ENCODE results near the gene F13A1.
A peak's percentile ranks its signal among the peaks of the same experiment; 100 is the strongest.

The F13A1 gene

DNA sequence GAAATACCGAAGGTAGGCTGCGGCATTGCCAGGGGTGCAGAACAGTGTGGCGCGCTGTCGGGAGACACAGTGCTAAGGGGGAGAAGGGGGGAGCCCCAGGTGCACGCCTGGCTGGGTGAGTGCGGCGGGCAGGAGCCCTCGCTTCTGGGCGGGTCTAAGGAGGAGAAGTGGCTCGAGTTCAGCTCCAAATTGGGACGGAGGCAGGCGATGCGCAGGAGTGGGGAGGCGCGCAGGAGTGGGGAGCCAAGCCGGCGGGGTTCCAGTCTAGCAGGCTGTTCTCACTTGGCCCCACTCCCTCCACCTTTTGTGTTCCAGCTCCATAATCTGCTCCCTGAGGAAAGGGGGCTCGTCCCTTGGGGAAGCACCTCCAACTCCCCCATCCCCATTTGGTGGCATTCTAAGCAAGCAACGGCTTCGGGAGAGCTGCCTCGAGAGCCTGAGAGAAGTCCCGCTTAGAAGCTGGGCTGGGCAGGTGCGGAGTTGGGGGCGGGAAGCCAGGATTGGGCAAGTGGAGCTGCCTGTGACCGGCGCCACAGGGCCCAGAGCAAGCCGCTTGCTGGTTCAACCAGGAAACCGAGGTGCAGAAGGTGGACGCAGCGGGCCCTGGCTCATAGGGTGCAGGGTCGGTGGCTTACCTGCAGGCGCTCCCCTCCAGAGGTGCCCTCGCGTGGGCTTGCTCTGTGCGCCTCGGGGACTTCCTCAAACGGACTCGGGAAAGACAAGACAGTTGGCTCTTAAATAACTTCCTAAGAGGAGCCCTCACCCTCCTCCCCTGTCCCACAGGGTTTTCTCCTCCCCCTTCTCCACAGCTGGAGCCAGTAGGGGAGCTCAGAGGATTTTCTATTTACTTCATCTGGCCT, at the start of gene F13A1:
Gene F13A1, minus strand, starts transcription at position 711 of the 860 bp plus-strand sequence. CDS start 1,998 bp downstream, outside the sequence.
- DNase-seq: no peak

DNA sequence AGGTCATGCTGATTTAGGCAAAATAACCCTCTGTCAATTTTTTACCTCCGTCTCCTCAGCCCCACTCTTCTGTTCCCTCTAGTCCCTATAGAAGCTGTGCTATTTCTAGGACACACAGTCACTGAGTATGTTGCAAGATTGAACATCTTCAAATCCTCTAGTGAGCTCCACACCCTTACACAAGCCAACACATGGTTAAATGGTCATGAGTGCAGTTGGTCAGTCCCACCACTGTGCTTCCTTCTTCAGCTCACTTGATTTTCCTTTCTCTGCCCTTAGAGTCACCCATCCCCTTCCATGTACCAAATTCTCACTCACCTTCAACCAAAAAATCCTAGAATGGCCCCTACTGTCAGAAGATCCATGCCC, 48.2 kb upstream of the F13A1 start:
- no peak for DNase-seq

DNA sequence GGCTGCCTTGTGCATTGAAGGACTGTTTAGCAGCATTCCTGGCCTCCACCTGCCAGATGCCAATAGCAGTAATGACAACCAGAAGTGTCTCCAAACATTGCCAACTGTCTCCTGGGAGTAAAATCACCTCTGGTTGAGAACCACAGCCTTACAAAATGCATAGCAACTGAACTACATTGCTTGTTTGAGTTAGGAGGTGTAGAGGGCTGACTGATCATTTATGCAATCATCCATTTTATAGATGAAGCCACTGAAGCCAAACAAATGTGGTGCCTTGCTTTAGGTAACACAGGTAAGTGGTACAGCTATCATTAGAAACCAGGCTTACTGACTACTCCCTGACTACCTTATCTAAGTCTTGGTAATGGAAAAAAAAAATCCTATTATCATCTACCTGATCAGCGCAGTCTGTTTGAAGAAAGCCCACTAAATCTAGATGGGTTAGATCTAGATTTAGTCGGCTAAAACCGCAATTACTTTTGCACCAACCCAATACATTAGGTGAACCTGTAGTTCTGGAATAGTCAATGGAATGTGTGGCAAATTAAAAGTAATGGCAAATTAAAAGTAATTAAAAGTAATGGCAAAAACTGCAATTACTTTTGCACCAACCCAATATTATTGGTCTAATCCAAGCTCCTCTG, 47.7 kb upstream of the F13A1 start:
- no peak for DNase-seq

DNA sequence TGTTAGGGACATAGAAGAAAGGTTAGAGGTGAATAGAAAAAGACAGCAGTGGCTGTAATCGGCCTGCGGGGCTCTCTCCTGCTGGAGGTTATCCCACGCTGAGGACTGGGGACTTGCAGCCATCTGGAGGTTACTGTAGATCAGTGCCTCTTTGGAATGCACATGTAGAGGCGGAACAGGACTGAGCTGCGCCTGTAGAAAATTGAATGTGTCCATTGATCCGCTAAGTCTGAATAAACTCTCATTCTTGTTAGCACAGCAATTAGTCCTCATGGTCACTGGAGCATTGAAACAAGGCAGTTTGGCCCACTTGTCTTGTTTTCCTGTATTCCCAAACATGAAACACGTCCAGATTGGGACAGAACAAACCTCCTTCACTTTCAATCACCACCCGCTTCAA, 46.3 kb upstream of the F13A1 start:
- DNase-seq: no peak

DNA sequence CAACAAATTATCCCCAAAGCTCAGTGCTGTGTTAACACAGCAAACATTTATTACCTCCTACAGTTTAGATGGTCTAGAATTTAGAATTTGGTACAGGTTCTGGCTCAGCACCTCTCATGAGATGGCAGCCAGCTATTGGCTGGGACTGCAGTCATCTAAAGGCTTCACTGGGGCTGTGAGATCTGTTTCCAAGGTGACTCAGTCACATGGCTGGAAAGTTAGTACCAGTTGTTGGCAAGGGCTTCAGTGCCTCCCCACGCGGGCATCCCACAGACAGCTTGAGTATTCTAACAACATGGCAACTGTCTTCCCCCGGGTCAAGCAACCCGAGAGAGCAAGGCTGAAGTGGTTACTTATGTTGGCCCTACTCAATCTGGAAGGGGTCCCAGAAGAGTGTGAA, 44.8 kb upstream of the F13A1 start:
- DNase-seq: no peak

DNA sequence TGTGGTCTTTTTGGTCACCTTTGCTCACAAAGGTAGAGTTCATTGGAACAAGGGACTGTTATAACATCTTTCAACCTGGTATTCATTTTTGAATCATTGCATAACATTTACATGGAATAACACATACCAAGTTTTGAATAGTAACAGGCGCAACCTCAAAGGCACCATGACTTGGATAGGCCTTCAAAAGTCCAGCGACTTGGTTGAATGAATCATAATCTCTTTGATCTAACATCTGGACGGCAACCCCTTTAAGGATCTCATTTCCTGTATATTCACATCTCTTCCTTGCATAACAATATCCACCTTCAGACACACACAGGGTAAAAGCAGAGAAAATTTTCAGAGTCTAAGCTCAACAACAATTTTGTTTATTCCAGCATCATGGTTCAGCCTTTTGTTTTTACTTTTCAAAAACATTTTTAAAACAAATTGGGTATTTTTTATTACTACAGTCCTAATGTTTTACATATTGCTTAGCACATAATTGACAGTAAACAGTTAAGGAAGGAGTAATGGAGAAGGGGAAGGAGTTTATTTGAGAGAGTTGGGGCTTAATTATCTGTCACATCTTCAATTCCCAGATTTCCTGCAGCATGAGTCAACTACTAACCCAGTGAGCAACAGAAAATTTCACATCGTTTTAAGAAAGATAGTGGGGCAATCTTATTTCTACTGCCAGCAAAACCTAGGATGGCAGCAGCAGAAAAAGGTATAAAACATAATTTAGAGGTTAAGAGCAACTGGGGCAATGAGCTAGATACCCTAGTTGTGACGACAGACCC, 41.8 kb upstream of the F13A1 start:
- no peak for DNase-seq

DNA sequence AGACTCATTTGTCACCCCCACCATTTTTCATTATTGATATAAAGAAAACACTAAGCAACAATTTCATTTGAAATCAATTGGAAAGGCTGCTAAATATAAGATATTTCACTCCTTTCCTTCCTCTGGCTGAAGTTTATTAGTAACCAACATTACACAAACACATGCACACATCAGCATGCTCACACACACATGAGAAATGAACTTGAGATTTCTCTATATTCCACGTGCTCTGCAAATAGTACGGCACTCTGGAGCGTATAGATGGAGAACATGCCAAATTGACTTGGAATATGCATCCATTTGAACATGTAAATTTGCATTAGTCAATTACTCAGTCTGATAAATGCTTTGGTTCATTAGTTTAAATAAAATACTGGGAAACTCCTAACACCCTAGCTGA, 37.1 kb upstream of the F13A1 start:
- DNase-seq: no peak

DNA sequence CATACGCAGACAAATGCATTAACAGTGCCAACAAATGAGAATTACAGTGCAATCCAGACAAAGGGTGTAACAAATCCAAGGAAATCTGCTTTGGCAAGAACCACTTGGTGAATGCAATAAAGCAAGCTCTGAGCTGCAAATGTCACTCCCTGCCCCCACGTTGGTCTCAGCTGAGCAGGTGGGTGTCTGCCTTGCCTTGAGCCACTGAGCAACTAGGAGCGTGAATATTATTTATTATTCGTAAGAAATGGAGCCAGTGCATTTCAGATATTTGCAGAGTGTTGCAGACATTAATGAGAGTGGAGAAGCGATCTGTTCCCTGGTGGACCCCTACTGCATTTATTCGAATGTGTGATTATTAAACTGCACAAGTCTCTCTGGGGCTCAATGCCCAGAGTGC, 36.6 kb upstream of the F13A1 start:
- no peak for DNase-seq

DNA sequence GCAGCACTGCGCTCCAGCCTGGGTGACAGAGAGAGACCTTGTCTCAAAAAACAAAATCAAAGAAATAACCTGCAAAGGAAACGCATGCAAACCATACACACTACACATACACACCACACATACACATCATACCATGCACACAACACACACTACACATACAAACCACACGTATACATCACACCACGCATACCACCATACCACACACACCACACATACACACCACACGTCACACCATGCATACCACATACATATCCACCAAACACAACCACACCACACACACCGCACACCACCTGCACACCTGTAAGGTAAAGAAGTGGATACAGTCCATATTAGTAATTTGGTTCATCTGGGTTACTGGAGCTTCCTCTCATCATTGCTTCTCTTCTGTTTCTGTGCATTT, 32.3 kb upstream of the F13A1 start:
- no peak for DNase-seq

DNA sequence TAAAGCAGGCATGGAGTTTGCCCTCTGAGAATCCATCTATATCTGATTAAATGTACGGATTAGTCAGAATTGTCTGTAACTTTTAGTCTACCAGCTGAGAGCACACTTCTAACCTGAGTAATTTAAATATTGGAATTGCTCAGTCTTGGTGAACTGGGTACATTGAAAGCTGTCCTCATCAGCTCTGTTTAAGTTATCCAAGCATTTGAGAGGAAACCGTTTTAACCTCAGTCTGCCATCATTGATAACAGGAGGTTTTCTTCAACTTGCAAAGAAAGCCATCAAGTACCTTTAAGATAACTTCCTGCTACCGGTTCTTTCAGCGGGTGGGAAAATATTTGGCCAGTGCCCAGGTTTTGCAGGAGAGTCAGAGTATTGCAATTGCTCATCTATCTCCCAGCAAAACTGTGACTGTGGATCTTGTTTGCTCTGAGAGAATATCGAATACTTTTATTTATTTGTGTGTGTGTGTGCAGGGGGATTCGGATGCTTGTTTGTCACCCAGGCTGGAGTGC, 31.1 kb upstream of the F13A1 start:
- DNase-seq: no peak

DNA sequence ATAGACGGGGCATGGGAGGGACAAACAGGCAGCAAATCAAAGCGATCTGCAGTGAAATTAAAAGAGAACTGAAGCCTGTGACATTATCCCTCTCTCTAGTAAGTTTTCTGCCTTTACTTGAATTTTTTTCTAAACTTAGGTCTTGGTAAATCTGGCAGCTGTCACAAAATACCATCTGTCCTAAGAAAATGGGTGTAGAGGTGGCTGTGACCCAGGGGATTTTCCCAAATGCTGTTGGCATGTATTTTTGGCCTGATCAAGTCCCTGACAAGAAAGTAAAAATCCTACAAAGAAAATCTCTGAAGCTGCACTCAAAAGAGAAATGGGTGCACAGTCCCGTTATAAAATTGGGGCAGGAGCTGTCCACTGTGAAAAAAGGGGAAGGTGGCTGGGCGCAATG, 30.2 kb upstream of the F13A1 start:
- DNase-seq: no peak

DNA sequence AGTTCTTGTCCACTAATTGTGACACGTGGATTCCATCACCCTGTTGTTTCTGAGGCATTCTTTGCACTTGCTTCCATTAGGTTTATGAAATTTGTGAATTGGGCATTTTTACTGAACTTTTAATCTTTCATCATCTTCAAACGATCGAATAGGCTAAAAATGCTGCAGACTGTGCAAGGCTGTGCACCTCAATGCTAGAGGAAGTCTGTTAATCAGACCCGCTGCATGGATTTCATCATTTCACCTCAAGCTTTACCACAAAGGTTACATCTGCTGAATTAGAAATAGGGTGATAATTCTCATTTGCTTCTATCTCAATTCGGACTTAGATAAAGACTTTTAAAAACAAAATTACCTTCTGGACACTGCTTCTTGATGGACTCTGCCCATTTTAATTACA, 27.8 kb upstream of the F13A1 start:
- DNase-seq: no peak

DNA sequence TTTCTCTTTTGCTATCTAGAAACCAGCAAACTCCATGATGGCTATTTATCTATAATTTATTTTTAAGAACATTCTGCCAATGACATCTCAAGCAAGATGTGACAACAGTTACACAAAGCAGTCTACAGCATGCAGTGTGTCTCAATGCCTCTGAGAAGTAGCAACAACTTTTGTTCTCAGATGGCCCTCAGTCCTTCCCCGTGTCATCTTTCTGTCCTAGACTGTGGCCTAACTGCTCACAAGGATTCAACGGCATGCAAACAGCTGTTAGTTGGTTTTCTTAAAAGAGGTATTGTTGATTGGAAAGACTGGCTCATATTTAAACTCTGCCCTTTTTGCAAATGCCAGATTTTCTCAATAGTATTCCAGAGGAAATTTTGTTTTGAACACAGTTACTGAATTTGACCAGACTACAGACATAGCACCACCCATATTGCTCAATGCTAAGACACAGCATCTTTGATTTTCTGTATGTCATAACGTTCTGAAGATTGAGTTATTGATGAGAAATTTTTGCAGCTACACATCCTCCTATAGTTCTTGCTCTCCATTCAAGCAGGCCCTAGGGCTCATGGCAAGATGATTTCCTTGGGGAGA, 26.1 kb upstream of the F13A1 start:
- DNase-seq: no peak

DNA sequence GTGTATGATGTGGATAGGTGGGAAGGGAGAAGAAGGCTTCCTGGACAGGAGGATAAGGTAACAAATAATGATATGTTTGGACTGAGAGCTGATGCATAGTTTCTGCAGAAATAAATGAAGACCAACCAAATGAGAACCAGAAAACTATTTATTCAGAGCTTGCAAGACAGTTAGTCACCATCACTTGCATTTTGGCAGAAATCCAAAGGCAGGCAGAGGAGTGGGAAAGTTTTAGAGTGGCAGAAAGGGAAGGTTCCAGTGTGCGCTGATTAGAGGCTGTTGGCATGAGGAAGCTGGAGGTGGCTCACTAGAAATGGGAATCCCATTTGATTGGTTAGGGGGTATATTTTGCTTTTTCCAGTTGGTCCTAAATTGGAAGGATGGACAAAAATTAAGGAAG, 13.0 kb upstream of the F13A1 start:
- peak in 1 of 2 experiments; percentile 7 for DNase-seq

DNA sequence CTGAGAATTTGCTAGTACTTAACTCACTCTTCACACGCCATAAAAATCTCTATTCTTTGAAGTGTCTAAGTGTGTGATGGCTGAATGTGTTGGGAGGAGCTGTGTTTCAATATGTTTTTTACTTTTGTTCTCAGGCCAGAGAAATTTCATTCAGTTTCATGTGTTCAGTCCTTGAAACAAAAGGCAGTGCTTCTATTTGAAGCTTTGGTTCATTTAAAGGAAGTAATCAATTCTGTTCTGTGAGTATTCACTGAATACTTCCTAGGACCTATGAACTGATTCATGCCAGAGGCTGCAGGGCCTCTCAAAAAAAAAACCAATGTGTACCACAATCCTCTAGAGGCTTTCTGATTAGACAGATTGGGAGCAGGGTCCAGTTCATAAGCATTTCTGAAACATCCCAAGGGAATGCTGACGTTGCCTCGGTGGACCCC, 12.4 kb upstream of the F13A1 start:
- no peak for DNase-seq

DNA sequence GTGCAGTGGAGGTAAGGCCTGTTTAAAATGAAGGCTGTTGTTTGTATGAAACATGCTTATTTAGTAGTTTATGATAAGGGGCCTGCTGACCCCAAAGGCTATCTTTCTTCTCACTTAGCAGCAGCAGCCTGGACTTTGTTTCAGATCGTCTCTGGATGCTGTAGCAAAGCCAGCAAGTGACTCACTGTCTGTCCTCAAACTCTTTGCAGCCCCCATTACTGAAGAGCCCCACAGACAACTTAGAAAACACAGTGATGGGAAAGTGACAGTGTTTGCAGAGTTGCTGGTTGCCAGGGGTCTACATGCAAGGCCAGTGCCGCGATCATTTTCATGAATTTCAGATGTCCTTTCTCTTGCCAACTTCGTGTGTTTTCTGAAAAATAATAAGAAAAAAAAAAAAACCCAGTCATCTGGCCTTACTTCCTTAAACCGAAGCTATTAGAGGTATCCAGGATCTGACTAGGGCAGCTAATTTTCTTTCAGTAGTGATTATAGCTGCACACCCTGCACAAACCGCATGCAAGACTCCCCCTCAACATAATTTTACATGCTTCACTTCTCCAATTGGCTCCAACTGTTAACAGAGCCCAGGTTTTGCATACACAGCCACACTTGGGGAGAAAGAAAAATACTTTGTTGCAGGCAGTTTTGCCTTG, 11.6 kb upstream of the F13A1 start:
- DNase-seq: no peak

DNA sequence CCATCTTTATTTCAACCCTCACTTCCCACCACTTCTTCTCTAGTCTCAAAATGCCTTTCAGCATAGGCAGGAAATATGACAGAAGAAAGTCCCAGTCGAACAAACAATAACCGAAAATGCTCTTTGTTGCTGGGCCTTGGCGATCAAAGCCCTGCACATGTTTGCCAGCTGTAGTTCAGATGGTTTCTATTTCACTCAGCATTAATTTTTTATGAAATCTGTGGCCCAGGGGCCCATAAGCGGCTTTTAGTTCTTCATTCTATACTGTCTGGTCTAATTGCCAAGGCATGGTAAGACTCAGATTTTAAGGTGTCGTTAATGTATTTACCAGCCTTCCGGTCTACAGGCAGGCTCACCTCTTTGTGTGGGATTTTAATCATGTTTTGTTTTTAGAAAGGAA, 10.9 kb upstream of the F13A1 start:
- no peak for DNase-seq

DNA sequence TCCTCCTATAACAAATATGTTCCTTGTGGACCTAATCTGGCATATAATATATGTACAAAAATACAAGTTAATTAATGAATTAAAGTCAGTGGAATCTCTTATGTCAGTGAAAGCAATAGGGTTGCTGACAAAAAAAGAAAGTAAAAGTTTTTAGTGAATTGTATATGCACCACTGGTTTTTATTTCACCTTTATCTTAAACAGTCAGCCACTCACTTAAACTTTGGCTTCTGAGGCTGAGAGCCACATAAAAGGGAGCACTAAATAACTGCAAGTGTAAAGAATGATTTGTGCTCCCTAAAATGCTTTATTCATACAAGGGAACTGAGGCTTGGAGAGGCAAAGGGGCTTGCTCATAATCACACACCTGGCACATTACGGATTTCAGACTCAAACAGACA, 9.9 kb upstream of the F13A1 start:
- DNase-seq: no peak

DNA sequence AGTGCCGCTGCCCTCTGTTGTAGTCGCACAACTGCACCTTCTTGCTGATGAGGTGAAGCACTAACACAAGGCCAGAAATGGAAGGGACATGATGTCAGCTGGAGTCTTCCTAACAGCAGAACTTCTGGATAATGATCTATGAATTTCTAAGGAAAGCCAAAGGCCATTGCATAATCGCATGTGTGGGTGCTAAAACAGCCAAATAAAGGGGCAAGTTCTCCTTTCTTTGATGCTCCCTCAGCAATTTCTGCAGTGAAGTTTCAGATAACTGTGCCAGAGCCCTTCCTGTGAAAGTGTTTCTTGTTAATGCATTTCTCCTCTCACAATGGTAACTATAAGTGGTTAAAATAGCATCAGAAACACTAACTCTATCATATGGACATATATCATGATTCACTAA, 8.0 kb upstream of the F13A1 start:
- DNase-seq: no peak

DNA sequence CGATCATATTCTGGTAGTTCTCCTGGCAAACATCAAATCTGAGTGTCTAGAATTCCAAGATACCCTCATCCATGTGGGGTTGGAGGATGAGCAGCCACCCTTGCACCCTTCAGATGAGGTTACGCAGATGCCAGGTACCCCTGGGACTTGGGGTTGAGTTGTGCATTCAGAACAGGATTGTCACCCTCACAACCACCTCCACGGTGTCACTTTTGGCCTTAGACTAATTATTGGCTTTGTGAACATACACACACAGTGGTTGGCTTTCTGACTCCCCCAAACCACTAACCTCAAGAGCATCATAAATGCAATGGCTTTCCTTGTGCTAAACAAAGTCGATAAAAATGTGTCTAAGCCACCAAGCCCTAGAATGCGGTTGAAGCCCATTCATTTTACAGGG, 2.9 kb upstream of the F13A1 start:
- DNase-seq: no peak

DNA sequence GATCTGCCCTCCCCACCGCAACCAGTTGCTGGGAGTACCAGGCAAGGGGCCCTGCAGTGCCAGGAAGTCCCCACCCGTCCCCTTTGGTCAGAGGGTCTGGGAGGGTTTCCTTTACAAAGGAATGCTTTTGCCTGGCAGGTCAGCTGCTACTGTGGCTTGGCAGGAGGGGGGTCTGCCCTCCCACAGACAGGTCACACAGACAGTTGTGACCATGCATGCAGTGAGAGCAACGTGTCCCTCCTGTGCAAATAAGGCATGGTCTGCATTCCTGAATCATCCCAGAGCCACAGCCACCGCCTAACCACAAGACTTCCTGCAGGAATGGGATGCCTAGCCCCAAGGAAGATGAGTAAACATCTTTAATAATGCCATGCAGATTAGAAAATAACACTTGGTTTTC, 439 bp upstream of the F13A1 start:
- DNase-seq: no peak

Data from NCI-H446 (cell line).